ENCODE measurements around the gene CYP3A7. TPM values are rescaled to one million over a fixed set of nuclear protein-coding genes. Genes with fewer than 3 reads are reported as not detected.

The CYP3A7 gene
- total and polyA plus RNA-seq, 10 donors = not detected

- WGBS, 5 donors = 90 to 97% (median 93%) methylated on average over 3 of the region's 3 CpGs
- H3K4me1 ChIP-seq = no peaks in the 10 kb centered on the region
- H3K4me3 ChIP-seq = no peak overlapping the region
- TF ChIP-seq CTCF (IDR thresholded peaks at IDR 0.05 in 8 of 11, conservative IDR thresholded peaks at IDR 0.05 in 3 of 11) (no peak), POLR2A (IDR thresholded peaks at IDR 0.05) (no peak)
- intact Hi-C loops (cut with DNase I; ENCODE audit: low total_unique reads) = no loop called here
- DNase-seq = no peak
- no peak overlapping the region for H3K27ac ChIP-seq
- no peaks in the 10 kb centered on the region for H3K9me3 ChIP-seq
- H3K27me3 ChIP-seq (replicated peaks in 1 of 7) = no peaks in the 10 kb centered on the region
- peaks cover 0 to 23% (median 0%) of the 10 kb centered on the region in 6 donors for H3K36me3 ChIP-seq
Measured at GRCh38 chr7:99669782-99670181, 65.2 kb downstream of the CYP3A7 start.

DNA sequence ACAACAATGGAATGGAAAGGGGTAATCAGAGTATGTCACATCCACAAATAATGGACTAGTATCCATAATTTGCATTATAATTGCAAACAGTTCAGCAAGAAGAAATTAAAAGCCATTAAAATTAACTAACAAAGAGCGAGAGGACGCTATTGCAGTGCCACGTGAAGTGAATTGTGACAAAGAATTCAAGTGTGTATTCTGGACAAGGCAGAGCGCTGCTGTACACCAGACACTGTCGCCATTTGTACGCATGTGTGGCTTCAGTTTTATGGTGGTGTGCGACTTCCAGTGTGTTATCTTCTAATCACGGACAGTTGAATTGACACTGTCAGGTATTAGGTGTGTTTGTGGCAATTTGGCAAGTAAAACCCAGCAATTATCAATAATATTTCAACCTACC is 66.5 kb downstream of the CYP3A7 start:
- Histone ChIP-seq H3K36me3 (peaks cover 0 to 31% (median 0%) of the 10 kb centered on the region in 6 donors), H3K4me3 (no peak overlapping the region), H3K9me3 (no peaks in the 10 kb centered on the region), H3K27ac (no peak overlapping the region), H3K27me3 (replicated peaks in 1 of 7) (no peaks in the 10 kb centered on the region), H3K4me1 (no peaks in the 10 kb centered on the region)
- no peak for TF ChIP-seq POLR2A (IDR thresholded peaks at IDR 0.05)
- intact Hi-C loops (cut with DNase I; ENCODE audit: low total_unique reads) = no loop called here
- 91 to 99% (median 98%) methylated on average over 8 of the region's 8 CpGs for WGBS, 5 donors
- DNase-seq = no peak

DNA sequence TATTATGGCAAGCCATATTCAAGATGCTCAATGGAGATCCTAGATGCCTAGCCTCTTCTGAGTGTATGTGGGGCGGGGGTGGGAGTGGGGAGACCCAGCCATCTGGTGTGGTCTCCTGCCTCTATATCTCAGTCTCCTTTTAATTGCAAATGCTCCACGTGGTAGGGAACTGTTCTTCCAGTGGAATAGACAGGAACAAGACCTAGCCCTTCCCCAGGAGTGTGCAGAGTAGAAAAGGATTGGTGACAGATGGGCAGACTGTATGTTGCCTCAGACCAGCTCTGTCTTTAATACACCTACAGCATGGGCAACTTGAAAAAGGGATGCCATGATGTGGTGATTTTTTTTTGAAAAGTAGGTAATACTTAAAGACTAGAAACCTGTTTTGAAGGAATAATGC is 67.8 kb downstream of the CYP3A7 start:
- intact Hi-C loops (cut with DNase I; ENCODE audit: low total_unique reads) = no loop called here

GRCh38 chr7:99666013-99666395 is 69.0 kb downstream of the CYP3A7 start:
- no peaks in the 10 kb centered on the region for H3K9me3 ChIP-seq
- 73 to 100% (median 86%) methylated on average over 1 of the region's 1 CpG for WGBS, 5 donors
- H3K4me3 ChIP-seq = no peak overlapping the region
- TF ChIP-seq CTCF (IDR thresholded peaks at IDR 0.05 in 8 of 11, conservative IDR thresholded peaks at IDR 0.05 in 3 of 11) = no peak
- no peak for TF ChIP-seq POLR2A (IDR thresholded peaks at IDR 0.05)
- TF ChIP-seq POLR2AphosphoS5 (IDR thresholded peaks at IDR 0.05) = no peak
- no peaks in the 10 kb centered on the region for H3K27me3 ChIP-seq (replicated peaks in 1 of 7)
- no peak for DNase-seq
- H3K4me1 ChIP-seq = no peaks in the 10 kb centered on the region
- no peak overlapping the region for H3K27ac ChIP-seq
- intact Hi-C loops (cut with DNase I; ENCODE audit: low total_unique reads) = no loop called here
- peaks cover 0 to 48% (median 0%) of the 10 kb centered on the region in 6 donors for H3K36me3 ChIP-seq

More for the DNA sequence above, 67.8 kb downstream of the CYP3A7 start:
- WGBS, 5 donors = 75 to 83% (median 79%) methylated on average over 2 of the region's 2 CpGs
- no peaks in the 10 kb centered on the region for H3K4me1 ChIP-seq
- H3K4me3 ChIP-seq = no peak overlapping the region
- no peak for DNase-seq
- no peak overlapping the region for H3K27ac ChIP-seq
- H3K27me3 ChIP-seq (replicated peaks in 1 of 7) = no peaks in the 10 kb centered on the region
- H3K9me3 ChIP-seq = no peaks in the 10 kb centered on the region
- TF ChIP-seq CTCF (IDR thresholded peaks at IDR 0.05 in 8 of 11, conservative IDR thresholded peaks at IDR 0.05 in 3 of 11) = no peak
- TF ChIP-seq POLR2A (IDR thresholded peaks at IDR 0.05) = no peak
- TF ChIP-seq POLR2AphosphoS5 (IDR thresholded peaks at IDR 0.05) = no peak
- peaks cover 0 to 43% (median 0%) of the 10 kb centered on the region in 6 donors for H3K36me3 ChIP-seq

Measured in spleen (tissue), 11 donors.